SK-N-SH (cell line): ENCODE data around the gene AGMO.

Experiments
- CTCF ChIP-seq: fragments of 200-600 bp; sonication (generic); IDR thresholded peaks from 2 replicates; pipeline ENCODE4 v1.6.1; 2017; ENCODE audit warnings: antibody characterized with exemption, mild to moderate bottlenecking, moderate library complexity
- EP300 ChIP-seq, 2 experiments: IDR thresholded peaks; 2 replicates each; pipeline versions ENCODE4 v1.4.0 to v1.6.1; 2012; ENCODE audit warnings: borderline replicate concordance in 1 of 2, low read depth in 1 of 2, low read length in 1 of 2
- GABPA ChIP-seq: IDR thresholded peaks from 2 replicates; pipeline ENCODE4 v1.4.0; 2012; ENCODE audit warnings: low read depth, mild to moderate bottlenecking
- JUND ChIP-seq: IDR thresholded peaks from 2 replicates; pipeline ENCODE4 v1.4.0; 2012
- MAX ChIP-seq: IDR thresholded peaks from 2 replicates; pipeline ENCODE4 v1.4.0; 2012; ENCODE audit warnings: low read depth
- NFIC ChIP-seq: IDR thresholded peaks from 2 replicates; pipeline ENCODE4 v1.4.0; 2012; ENCODE audit warnings: borderline replicate concordance
- NRF1 ChIP-seq: IDR thresholded peaks from 2 replicates; pipeline ENCODE4 v1.6.1; 2012; ENCODE audit warnings: low read depth, mild to moderate bottlenecking, low read length
- POLR2AphosphoS5 ChIP-seq: IDR thresholded peaks from 2 replicates; pipeline ENCODE4 v1.6.1; 2012; ENCODE audit warnings: low read depth, low read length
- RXRA ChIP-seq: IDR thresholded peaks from 2 replicates; pipeline ENCODE4 v1.4.0; 2012; ENCODE audit warnings: low read depth, mild to moderate bottlenecking, borderline replicate concordance
- TCF12 ChIP-seq: IDR thresholded peaks from 2 replicates; pipeline ENCODE4 v1.4.0; 2012
- USF1 ChIP-seq: IDR thresholded peaks from 2 replicates; pipeline ENCODE4 v1.4.0; 2012; ENCODE audit warnings: low read depth, borderline replicate concordance
- ZBTB33 ChIP-seq: IDR thresholded peaks from 2 replicates; pipeline ENCODE4 v1.4.0; 2012; ENCODE audit warnings: low read depth, borderline replicate concordance

- TF ChIP-seq GABPA (no peak), ZBTB33 (no peak), NFIC (no peak), POLR2AphosphoS5 (no peak), TCF12 (no peak), CTCF (no peak), MAX (no peak), USF1 (no peak), RXRA (no peak), EP300 (IDR thresholded peaks at IDR 0.05; ENCODE audit: borderline replicate concordance in 1 of 2, low read depth in 1 of 2, low read length in 1 of 2) (no peak), NRF1 (no peak), JUND (no peak)
Observed at GRCh38 chr7:15558756-15559155, 3.1 kb downstream of the AGMO start.
